OCI-M2 (cell line): ENCODE data around the gene NBEA.
A peak's percentile ranks its signal among the peaks of the same experiment; 100 is the strongest.

Experiments
- DNase-seq: peaks from one replicate; lab custom pipeline; 2025; ENCODE audit not compliant: unreplicated experiment; lab: John Stamatoyannopoulos, UW

NBEA gene

GRCh38 chr13:35162420-35162819 lies 220.3 kb downstream of the NBEA start:
- DNase-seq: no peak

DNA sequence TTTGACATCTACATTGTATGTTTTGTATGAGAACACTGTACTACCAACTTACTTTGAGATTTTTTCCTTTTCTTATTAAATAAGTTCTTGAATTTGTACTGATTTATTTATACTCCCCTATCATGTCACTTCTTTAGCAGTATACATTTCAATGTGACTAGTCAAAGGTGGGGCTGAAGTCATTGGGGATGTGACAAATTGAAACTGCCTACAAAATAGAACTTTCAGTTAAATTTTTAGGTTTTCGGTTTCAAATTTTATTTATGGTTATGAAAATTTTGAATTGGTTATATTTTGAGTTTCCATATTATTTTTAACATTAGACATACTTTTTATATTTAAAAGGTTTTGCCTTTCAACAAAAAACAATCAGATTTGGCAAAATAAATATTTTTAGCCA lies 221.6 kb downstream of the NBEA start:
- DNase-seq: no peak

DNA sequence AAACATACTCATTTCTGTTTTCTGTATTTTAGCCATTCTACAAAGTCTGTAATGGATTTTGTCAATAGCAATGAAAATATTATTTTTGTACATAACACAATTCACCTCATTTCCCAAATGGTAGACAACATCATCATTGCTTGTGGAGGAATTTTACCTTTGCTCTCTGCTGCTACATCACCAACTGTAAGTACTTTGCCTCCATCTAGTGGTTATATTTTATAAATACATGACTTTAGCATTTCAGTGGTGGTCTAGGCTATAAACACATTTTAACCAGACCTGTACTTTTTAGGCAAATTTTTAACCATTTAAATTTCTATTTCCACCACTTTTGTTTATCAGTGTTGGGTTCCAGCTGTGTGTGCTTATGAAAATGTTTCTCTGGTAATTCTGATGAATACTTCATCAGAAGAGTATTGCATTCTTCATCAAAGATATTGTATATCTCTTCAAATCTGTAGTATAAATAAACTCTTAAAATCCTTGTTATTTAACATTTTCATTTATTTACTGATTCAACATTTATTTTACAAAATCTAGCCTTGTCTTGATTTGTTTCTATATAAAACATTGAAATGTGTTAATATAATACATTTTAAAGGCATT lies 222.4 kb downstream of the NBEA start:
- peak; percentile 16 for DNase-seq

GRCh38 chr13:35165205-35165604 lies 223.1 kb downstream of the NBEA start:
- DNase-seq: no peak

- DNase-seq: no peak
Measured at GRCh38 chr13:35179494-35179893, 237.4 kb downstream of the NBEA start.

DNA sequence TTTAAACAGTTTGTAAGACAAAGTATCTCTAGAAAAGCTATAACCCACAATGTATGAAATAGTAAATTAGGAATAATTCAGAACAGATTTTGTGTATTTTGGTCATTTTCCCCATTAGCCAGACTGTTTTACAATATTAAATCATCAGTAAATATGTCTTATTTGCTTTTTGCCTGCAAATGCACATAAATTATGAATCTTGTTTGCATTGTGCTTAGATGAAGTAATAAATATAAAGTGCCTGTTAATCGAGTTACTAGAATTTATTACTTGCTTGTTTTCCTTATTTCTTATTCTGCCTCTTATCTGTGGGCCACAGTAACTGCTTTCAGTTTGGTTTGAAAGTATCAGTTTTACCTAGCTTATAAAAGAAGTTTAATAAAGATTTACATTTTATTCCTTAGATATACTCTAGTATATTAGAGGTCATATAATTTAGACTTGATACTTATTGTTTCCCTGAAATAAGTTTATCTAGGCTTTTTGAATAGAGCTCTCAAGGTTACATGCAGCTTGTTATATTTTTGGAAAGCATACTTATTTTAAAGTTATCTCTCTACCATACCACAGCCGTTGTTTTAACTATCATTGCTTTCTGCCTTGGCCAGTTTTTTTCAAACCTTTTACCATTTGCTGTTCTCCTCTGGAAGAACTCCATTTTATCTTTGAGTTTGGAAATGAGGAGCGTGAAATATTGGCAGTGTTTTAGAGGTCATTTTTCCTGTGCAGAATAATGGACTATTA lies 238.0 kb downstream of the NBEA start:
- DNase-seq: no peak

DNA sequence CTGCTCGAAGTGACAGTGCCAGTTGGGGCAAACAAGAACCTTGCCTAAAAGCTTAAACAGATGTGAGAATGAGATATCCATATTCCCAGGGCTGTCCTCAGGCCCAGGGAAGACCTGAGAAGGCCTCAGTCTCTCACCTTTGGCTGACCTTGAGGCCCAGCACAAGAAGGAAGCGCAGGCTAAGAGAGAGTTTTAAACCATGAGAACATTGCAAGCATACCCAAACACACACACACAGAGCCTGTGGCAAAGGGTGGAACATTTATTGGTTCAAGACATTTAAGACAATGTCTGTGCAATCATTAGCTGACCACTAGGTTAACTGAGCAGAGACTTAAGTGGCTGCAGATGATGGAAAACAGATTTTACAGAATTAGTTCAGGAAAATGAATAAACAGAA lies 248.2 kb downstream of the NBEA start:
- no peak for DNase-seq

GRCh38 chr13:35191883-35192282 lies 249.8 kb downstream of the NBEA start:
- no peak for DNase-seq

DNA sequence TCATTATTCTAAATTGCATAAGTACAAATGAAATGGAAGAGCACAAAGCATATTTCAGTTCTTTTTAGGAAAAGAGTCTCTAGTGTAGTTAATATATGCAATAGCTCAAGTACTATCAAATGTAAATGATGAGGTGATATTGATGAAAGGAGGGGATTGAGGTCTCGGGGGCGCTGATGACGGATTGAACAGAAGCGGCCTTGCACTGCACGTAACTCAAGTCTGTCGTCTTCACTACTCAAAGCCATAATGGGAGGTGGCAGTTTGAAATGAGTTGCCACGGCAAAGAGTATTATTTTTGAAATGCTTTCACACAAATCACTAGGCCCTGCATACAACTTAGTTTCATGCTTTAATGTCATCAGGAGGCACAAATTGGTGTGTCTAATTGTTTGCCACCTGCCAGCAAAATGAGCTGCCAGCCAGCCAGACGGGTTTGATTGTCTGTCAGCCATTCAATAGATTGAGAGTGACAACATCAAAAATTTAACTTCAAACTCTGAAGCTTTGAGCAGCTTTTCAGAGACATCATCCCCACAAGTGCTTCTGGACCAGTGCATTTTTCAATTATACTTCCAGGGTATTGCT lies 256.6 kb downstream of the NBEA start:
- no peak for DNase-seq

- no peak for DNase-seq
Measured at GRCh38 chr13:35208587-35208986, 266.5 kb downstream of the NBEA start.

- no peak for DNase-seq
Measured at GRCh38 chr13:35210261-35210660, 268.2 kb downstream of the NBEA start.

DNA sequence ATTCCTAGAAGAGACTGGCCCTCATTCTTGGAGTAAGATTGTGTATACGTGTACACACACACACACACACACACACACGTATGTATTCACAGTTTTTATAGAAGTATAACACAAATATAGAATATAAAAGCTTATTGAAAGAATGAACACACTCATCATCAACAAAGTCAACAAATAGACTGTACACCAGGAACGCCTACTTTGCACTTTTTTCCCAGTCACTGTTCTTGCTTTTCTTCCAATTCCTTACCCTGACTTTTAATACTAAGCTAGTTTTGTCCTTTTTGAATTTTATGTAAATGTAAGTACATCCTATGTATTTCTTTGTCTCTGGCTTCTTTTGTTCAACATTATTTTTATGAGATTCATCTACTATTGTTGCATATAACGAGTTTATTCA lies 269.9 kb downstream of the NBEA start:
- no peak for DNase-seq

DNA sequence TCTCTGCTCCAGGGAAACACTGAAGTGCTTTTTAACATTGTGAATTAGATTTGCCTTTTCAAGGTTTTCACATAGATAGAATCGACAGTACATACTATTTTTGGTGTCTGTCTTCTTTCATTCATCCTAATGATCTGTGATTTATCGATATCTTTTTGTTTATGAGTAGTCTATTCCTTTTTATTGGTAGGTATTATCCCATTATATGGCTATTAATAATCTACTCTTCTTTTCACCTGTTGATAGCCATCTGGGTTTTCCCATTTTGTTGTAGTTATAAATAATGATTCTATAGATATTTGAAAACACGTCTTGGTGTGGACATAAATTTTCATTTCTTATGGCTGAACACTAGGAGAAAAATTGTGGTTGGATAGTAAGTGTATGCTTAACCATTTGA lies 271.8 kb downstream of the NBEA start:
- DNase-seq: no peak

GRCh38 chr13:35216131-35216530 lies 274.1 kb downstream of the NBEA start:
- DNase-seq: no peak

DNA sequence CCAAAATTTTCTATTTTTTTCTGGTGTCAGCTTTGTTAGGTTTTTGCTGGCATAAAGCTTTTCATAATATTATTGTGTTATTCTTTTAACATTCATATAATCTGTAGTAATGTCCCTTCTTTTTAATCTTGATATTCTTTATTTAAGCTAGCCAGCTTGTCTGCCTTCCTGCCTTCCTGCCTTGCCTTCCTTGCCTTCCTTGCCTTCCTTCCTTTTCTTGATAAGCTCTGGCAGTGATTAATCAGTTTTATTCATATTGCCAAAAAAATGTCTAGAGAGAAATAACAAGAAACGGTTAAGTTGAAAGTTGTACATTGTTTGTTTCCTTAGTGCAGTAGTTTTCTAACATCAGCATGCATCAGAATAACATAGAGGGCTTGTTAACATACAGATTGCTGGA lies 277.0 kb downstream of the NBEA start:
- no peak for DNase-seq

GRCh38 chr13:35225159-35225558 lies 283.1 kb downstream of the NBEA start:
- no peak for DNase-seq

DNA sequence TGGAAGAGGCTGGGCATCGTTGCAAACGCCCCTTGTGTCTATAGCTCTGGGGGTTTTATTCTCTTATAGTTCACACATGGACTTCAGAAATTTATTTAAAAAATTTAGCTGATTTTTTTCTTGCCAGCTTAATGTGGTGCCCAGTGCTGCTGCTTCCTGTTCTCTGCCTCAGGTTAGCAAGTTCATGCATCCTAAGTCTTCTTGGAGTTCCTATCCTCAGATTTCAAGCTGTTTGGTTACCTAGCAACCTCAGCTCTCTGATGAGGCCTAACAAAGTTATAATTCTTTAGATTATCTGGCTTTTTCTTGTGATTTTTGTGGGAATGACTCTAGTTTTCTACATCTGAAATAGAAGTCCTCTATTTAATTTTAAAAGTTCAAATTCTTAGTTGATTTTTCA lies 283.5 kb downstream of the NBEA start:
- no peak for DNase-seq

DNA sequence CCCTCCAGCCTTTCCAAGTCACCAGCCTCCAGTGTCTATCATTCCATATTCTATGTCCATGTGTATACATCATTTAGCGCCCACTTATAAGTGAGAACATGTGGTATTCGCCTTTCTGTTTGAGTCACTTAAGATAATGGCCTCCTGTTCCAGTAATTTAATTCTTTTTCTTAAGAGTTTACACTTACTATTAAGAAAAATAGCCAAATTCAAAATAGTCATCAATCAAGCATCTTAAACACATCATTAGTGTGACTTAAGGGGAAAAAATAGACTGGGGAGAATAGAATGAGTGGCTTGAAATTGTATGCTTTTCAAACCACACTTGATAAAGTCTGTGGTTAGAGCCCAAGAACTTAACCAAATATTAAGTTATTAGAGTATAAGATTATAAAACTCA lies 286.5 kb downstream of the NBEA start:
- no peak for DNase-seq

DNA sequence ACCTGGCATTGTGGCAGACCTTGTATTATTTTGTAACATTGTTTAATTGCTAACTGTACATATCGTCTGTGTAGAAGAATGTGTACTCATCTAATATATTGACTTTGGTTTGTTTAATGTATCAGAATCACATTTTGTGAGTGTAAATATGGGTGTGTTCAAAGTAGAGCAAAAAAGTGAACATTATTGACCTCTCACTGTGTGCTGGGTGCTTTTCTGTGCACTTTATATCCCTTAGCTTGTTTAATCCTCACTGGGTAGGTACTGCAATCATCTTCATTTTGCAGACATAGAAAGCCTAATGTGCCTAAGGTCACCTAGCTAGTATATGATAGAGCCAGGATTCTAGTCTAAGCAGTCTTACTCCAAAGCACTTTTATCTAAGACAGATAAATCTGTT lies 289.4 kb downstream of the NBEA start:
- DNase-seq: no peak

DNA sequence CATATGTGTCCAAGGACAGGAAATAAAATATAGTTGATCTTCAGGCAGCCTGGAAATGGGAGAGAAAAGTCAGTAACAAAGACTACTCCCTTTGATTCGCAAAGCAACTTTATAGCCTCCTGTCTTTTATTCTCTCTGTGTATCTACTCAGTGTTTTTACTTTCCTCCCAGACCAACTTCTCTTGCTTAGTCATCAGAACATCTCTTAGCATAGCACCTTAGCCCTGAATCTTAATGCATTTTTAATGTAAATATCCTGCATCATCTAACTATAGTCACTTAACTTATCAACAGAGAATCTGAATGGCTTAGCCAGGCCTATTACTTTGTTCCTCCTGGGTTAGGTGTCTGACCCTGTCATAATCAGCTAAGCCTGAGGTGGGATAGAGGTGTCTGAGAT lies 296.2 kb downstream of the NBEA start:
- DNase-seq: no peak

GRCh38 chr13:35252536-35253205 lies 310.6 kb downstream of the NBEA start:
- no peak for DNase-seq

- DNase-seq: no peak
Measured at GRCh38 chr13:35255241-35255640, 313.2 kb downstream of the NBEA start.
